Stimulated activated CD8-positive, alpha-beta memory T cell treated with anti-CD3 and anti-CD28 coated beads, Interleukin-12 subunit alpha, Interleukin-12 subunit beta, amount 100 ng/mL, for 1 hour (primary cell): ENCODE data around the gene POLR3A.

Experiments used
- DNase-seq: peaks from one replicate; pipeline ENCODE4 v3.0.0-alpha.2; 2020; ENCODE audit warnings: low read depth

The POLR3A gene

GRCh38 chr10:78046711-78047269, 17.5 kb upstream of the POLR3A start:
- no peak for DNase-seq

GRCh38 chr10:78045856-78046255, 16.5 kb upstream of the POLR3A start:
- no peak for DNase-seq

GRCh38 chr10:78045237-78045636, 15.9 kb upstream of the POLR3A start:
- no peak for DNase-seq

- no peak for DNase-seq
These were observed 15.4 kb upstream of the POLR3A start for GRCh38 chr10:78044699-78045098.

- DNase-seq, result no peak
These were observed 14.9 kb upstream of the POLR3A start for GRCh38 chr10:78044179-78044578.

- no peak for DNase-seq
These were observed 13.4 kb upstream of the POLR3A start for GRCh38 chr10:78042752-78043104.

GRCh38 chr10:78042058-78042751, 12.9 kb upstream of the POLR3A start:
- no peak for DNase-seq

GRCh38 chr10:78041170-78042057, 12.1 kb upstream of the POLR3A start:
- DNase-seq, result no peak

GRCh38 chr10:78039743-78040142, 10.4 kb upstream of the POLR3A start:
- no peak for DNase-seq

- DNase-seq, result no peak
These were observed 9.7 kb upstream of the POLR3A start for GRCh38 chr10:78038791-78039547.

GRCh38 chr10:78038105-78038504, 8.8 kb upstream of the POLR3A start:
- no peak for DNase-seq

GRCh38 chr10:78035933-78036583, 6.7 kb upstream of the POLR3A start:
- DNase-seq, result no peak

- DNase-seq, result no peak
These were observed 6.1 kb upstream of the POLR3A start for GRCh38 chr10:78035437-78035836.

GRCh38 chr10:78035025-78035424, 5.7 kb upstream of the POLR3A start:
- no peak for DNase-seq

GRCh38 chr10:78033637-78034470, 4.5 kb upstream of the POLR3A start, which contains the start of gene RPS24:
RPS24 (plus strand) TSS chr10:78033863; CDS start chr10:78033902, 39 bp downstream.
- peak; percentile 88 for DNase-seq

GRCh38 chr10:78033387-78033636, 4.0 kb upstream of the POLR3A start:
- no peak for DNase-seq

GRCh38 chr10:78028438-78029268, 662 bp downstream of the POLR3A start:
- no peak for DNase-seq

GRCh38 chr10:78025685-78026364, 3.5 kb downstream of the POLR3A start:
- no peak for DNase-seq

GRCh38 chr10:78023741-78024140, 5.6 kb downstream of the POLR3A start:
- DNase-seq, result no peak

GRCh38 chr10:78021201-78021600, 8.1 kb downstream of the POLR3A start:
- DNase-seq, result no peak
